SK-N-MC (cell line): Measurements from ENCODE around the gene ABCC1.

Experiments
- EZH2 ChIP-seq: fragments of 200-600 bp; sonication (generic); IDR thresholded peaks from one replicate; pipeline ENCODE4 v1.6.1; 2017; ENCODE audit warnings: antibody characterized with exemption
- POLR2AphosphoS5 ChIP-seq: IDR thresholded peaks from 2 replicates; pipeline ENCODE4 v1.6.1; 2012; ENCODE audit warnings: mild to moderate bottlenecking, low read depth, low read length, borderline replicate concordance

DNA sequence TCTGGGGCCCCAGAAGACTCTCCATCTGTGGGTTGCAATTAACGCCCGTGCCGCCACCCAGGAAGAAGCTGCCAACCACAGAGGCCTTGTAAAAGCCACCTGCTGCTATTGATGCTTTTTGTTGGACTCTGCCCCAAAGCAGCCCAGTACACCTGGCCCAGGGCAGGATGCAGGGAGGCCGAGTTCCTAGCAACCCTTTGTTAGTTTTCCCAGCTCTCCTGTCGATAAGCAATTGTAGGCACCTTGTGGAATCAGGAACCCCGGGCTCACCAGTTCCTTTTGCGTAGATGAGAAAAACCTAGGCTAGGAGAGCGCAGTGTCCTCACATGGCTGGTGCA, 170.6 kb downstream of the ABCC1 start:
- TF ChIP-seq EZH2: no peak
- TF ChIP-seq POLR2AphosphoS5: no peak
